Globus pallidus (tissue), 1 donor: ENCODE data around the gene NUP62.
A peak's percentile ranks its signal among the peaks of the same experiment; 100 is the strongest.

Experiments used
- DNase-seq: peaks from one replicate; pipeline ENCODE4 v3.0.0-alpha.2; 2015; ENCODE audit warnings: low spot score

Gene NUP62

GRCh38 chr19:49896863-49897621 lies 32.3 kb downstream of the NUP62 start, which contains the start of gene IL4I1:
IL4I1 (minus strand) TSS chr19:49896887; CDS start chr19:49896160, 727 bp downstream.
- peak; percentile 51 for DNase-seq

GRCh38 chr19:49895566-49896297 lies 33.6 kb downstream of the NUP62 start:
- DNase-seq: no peak

- DNase-seq: no peak
Measured at GRCh38 chr19:49894879-49895565, 34.3 kb downstream of the NUP62 start.

GRCh38 chr19:49894011-49894664 lies 35.2 kb downstream of the NUP62 start:
- no peak for DNase-seq

GRCh38 chr19:49892716-49893115 lies 36.6 kb downstream of the NUP62 start:
- no peak for DNase-seq

GRCh38 chr19:49891393-49891792 lies 37.9 kb downstream of the NUP62 start:
- no peak for DNase-seq

GRCh38 chr19:49890349-49891311 lies 38.7 kb downstream of the NUP62 start:
- no peak for DNase-seq

GRCh38 chr19:49889687-49890348 lies 39.5 kb downstream of the NUP62 start:
- DNase-seq: peak; percentile 46

- no peak for DNase-seq
Measured at GRCh38 chr19:49889038-49889686, 40.1 kb downstream of the NUP62 start.

- no peak for DNase-seq
Measured at GRCh38 chr19:49888510-49888824, 40.8 kb downstream of the NUP62 start.

- no peak for DNase-seq
Measured at GRCh38 chr19:49887665-49888509, 41.4 kb downstream of the NUP62 start.

GRCh38 chr19:49887037-49887664 lies 42.2 kb downstream of the NUP62 start:
- no peak for DNase-seq

GRCh38 chr19:49884760-49885159 lies 44.5 kb downstream of the NUP62 start:
- no peak for DNase-seq

GRCh38 chr19:49884109-49884508 lies 45.2 kb downstream of the NUP62 start:
- DNase-seq: no peak

GRCh38 chr19:49883094-49883493 lies 46.2 kb downstream of the NUP62 start:
- DNase-seq: no peak

GRCh38 chr19:49882643-49883042 lies 46.7 kb downstream of the NUP62 start:
- DNase-seq: no peak

GRCh38 chr19:49881672-49882394 lies 47.5 kb downstream of the NUP62 start:
- DNase-seq: no peak

- no peak for DNase-seq
Measured at GRCh38 chr19:49881186-49881585, 48.1 kb downstream of the NUP62 start.
